Stimulated activated CD4-positive, alpha-beta T cell treated with anti-CD3 and anti-CD28 coated beads, Interleukin-1b, Interleukin-23, amount 100 ng/mL, for 4 hours (primary cell): ENCODE measurements around the gene SELENOP.
"Not testable (repeated sequence)": the region's sequence is repeated elsewhere in the genome, so short reads cannot be mapped to it uniquely, and the experiment has no call there.

Source experiments
- DNase-seq, 2 donors: peaks; one replicate each; pipeline ENCODE4 v3.0.0-alpha.2; 2020; ENCODE audit warnings: low read depth in 2 of 2

The SELENOP gene

GRCh38 chr5:42826757-42827515 lies 15.2 kb upstream of the SELENOP start:
- DNase-seq = no peak

- DNase-seq = no peak
These were observed 13.9 kb upstream of the SELENOP start for GRCh38 chr5:42825422-42826148.

- no peak for DNase-seq
These were observed 12.8 kb upstream of the SELENOP start for GRCh38 chr5:42824347-42824976.

GRCh38 chr5:42822548-42822947 lies 10.9 kb upstream of the SELENOP start:
- DNase-seq = no peak

- DNase-seq = no peak
These were observed 8.1 kb upstream of the SELENOP start for GRCh38 chr5:42819745-42820144.

- not testable (repeated sequence) for DNase-seq
These were observed 4.9 kb upstream of the SELENOP start for GRCh38 chr5:42816546-42816945.

GRCh38 chr5:42813533-42813932 lies 1.8 kb upstream of the SELENOP start:
- DNase-seq = no peak

GRCh38 chr5:42812620-42813019 lies 928 bp upstream of the SELENOP start:
- DNase-seq = no peak

- no peak for DNase-seq
These were observed 680 bp downstream of the SELENOP start for GRCh38 chr5:42810834-42811590.

- DNase-seq = no peak
These were observed 2.6 kb downstream of the SELENOP start for GRCh38 chr5:42808888-42809611.

GRCh38 chr5:42807722-42808447 lies 3.8 kb downstream of the SELENOP start:
- DNase-seq = no peak

GRCh38 chr5:42806701-42807262 lies 4.9 kb downstream of the SELENOP start:
- DNase-seq = no peak

- no peak for DNase-seq
These were observed 5.5 kb downstream of the SELENOP start for GRCh38 chr5:42806004-42806700.

GRCh38 chr5:42804717-42805339 lies 6.9 kb downstream of the SELENOP start:
- no peak for DNase-seq

- no peak for DNase-seq
These were observed 10.1 kb downstream of the SELENOP start for GRCh38 chr5:42801516-42802166.

GRCh38 chr5:42800748-42801330 lies 10.9 kb downstream of the SELENOP start:
- DNase-seq = no peak

- DNase-seq = no peak
These were observed 12.0 kb downstream of the SELENOP start for GRCh38 chr5:42799668-42800114.

GRCh38 chr5:42799241-42799608 lies 12.5 kb downstream of the SELENOP start:
- no peak for DNase-seq
